Stimulated activated CD8-positive, alpha-beta memory T cell treated with anti-CD3 and anti-CD28 coated beads, Interleukin-15, amount 100 ng/mL, for 48 hours (primary cell): ENCODE data around the gene CXCL12.

ENCODE experiments used
- DNase-seq, 2 donors: peaks; one replicate each; pipeline ENCODE4 v3.0.0-alpha.2; 2020; ENCODE audit warnings: low read depth in 2 of 2

The CXCL12 gene

GRCh38 chr10:44399659-44400451, 15.0 kb upstream of the CXCL12 start:
- no peak for DNase-seq

- DNase-seq = no peak
Measured at GRCh38 chr10:44398747-44399658, 14.1 kb upstream of the CXCL12 start.

- DNase-seq = no peak
Measured at GRCh38 chr10:44398271-44398670, 13.4 kb upstream of the CXCL12 start.

- no peak for DNase-seq
Measured at GRCh38 chr10:44397476-44398225, 12.8 kb upstream of the CXCL12 start.

GRCh38 chr10:44396671-44397191, 11.8 kb upstream of the CXCL12 start:
- no peak for DNase-seq

GRCh38 chr10:44395902-44396670, 11.2 kb upstream of the CXCL12 start:
- no peak for DNase-seq

GRCh38 chr10:44395396-44395795, 10.5 kb upstream of the CXCL12 start:
- DNase-seq = no peak

- DNase-seq = no peak
Measured at GRCh38 chr10:44394696-44395381, 9.9 kb upstream of the CXCL12 start.

- DNase-seq = no peak
Measured at GRCh38 chr10:44393834-44394547, 9.1 kb upstream of the CXCL12 start.

- DNase-seq = no peak
Measured at GRCh38 chr10:44393051-44393630, 8.2 kb upstream of the CXCL12 start.

GRCh38 chr10:44392420-44392819, 7.5 kb upstream of the CXCL12 start:
- DNase-seq = no peak

GRCh38 chr10:44391981-44392380, 7.1 kb upstream of the CXCL12 start:
- no peak for DNase-seq

- DNase-seq = no peak
Measured at GRCh38 chr10:44390585-44391072, 5.7 kb upstream of the CXCL12 start.

GRCh38 chr10:44389556-44389955, 4.7 kb upstream of the CXCL12 start:
- DNase-seq = no peak

- DNase-seq = no peak
Measured at GRCh38 chr10:44389150-44389549, 4.3 kb upstream of the CXCL12 start.

GRCh38 chr10:44388641-44389040, 3.7 kb upstream of the CXCL12 start:
- DNase-seq = no peak

GRCh38 chr10:44387853-44388251, 3.0 kb upstream of the CXCL12 start:
- DNase-seq = no peak

GRCh38 chr10:44386546-44387052, 1.7 kb upstream of the CXCL12 start:
- peak in 1 of 2 donors; percentile 5 for DNase-seq
